HG03025 (cell line): ENCODE measurements around the gene RPS4Y1.
"Not testable (repeated sequence)": the region's sequence is repeated elsewhere in the genome, so short reads cannot be mapped to it uniquely, and the experiment has no call there.

Experiments used
- ATAC-seq: cut with Tn5 transposase; IDR thresholded peaks from one replicate; pipeline ENCODE4 v1.9.1; 2021; ENCODE audit warnings: mild to moderate bottlenecking, moderate library complexity; ENCODE audit not compliant: unreplicated experiment, low FRiP score

The RPS4Y1 gene

DNA sequence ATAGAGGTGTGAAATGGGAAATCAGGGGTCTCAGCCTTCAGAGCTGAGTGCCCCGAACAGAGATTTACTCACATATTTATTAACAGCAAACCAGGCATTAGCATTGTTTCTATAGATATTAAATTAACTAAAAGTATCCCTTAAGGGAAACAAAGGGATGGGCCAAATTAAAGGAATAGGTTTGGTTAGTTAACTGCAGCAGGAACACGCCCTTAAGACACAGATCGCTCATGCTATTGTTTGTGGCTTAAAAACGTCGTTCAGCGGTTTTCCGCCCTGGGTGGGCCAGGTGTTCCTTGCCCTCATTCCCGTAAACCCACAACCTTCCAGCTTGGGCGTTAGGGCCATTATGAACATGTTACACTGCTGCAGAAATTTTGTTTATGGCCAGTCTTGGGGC lies 30.8 kb downstream of the RPS4Y1 start:
- ATAC-seq: not testable (repeated sequence)

- no peak for ATAC-seq
These were observed 32.8 kb downstream of the RPS4Y1 start for GRCh38 chrY:2874211-2874610.

DNA sequence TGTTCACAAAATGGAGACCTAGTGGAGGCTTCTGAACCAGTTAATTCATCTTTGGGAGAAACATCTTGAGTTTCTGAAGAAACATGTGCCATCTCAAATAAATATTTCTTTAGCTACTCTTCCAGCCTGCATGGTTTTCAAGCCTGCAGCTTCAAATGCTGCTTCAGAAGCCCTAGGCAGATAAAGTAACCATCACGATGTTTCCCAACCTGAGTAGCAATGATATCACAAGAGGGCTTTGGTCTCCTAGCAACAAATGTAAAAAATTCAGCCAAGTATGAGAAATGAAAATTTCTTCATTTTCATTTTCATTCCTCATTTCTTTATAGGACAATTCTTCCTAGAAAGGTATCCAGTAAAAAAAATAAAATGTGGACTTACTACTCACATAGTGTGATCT lies 42.2 kb downstream of the RPS4Y1 start:
- ATAC-seq: no peak

DNA sequence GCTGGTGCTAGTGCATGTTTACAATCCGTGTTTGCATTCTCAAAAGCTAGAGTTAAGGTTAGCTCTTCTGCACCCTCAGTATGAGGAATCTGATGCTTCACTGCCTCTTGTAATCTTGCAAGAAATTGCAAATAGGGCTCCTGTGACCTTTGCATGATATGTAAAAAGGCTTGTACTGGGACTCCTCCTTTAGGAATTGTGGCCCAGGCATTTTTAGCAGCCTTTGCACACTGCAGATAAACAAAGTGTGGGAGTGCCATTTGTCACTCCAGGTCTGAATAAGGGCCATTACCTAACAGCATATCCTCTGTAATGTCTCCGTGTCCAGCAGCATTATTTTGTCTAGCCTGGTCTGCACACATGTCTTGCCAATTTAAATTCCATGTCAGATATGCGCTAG lies 44.5 kb downstream of the RPS4Y1 start:
- ATAC-seq: no peak

GRCh38 chrY:2887386-2887785 lies 46.0 kb downstream of the RPS4Y1 start:
- ATAC-seq: no peak

DNA sequence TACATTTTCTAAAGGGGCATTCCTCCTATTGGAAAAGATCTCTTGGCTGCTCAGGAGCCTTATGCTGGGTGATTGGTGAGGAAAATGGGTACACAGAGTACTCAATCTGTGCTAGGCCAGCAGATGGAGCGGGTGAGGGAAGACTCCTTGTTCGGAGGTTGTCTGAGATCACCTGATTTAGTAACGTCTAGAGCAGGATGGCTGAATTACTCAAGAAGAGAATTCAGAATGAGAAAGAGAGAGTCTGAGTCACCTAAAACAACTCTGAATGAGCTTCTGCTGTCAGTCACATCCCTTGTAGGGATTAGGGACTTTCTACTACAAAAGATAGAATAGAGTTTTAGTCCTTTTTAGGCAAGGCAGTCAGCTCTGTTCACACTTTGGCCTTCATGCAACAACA lies 46.6 kb downstream of the RPS4Y1 start:
- no peak for ATAC-seq

- ATAC-seq: no peak
These were observed 52.1 kb downstream of the RPS4Y1 start for GRCh38 chrY:2893471-2893870.

- ATAC-seq: no peak
These were observed 54.6 kb downstream of the RPS4Y1 start for GRCh38 chrY:2896050-2896449.

DNA sequence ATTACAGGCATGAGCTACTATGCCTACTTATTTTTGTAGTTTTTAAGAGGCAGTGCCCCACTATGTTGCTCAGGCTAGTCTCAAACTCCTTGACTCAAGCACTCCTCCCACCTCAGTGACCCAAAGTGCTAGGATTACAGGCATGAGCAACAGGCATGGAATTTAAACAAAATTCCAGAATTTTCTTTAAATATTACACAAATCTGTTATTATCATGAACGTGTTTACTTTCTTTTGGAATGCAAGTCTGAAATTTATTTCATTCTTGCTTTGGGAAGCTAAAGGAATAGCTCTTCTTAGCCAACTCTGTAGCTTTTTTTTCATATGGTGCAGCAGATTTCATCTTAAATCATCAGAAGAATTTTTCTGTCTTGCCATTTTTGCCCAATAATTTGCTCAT lies 66.0 kb downstream of the RPS4Y1 start:
- no peak for ATAC-seq

- ATAC-seq: no peak
These were observed 71.8 kb downstream of the RPS4Y1 start for GRCh38 chrY:2913066-2913815.
